ENCODE measurements around the gene CRLF1. TPM values are rescaled to one million over a fixed set of nuclear protein-coding genes. Genes with fewer than 3 reads are reported as not detected.

CRLF1 gene
- total RNA-seq, 2 experiments from 2014 or later = not detected

GRCh38 chr19:18558604-18559003, 48.0 kb downstream of the CRLF1 start:
- H3K27me3 Mint-ChIP-seq (ENCODE audit: low read depth) = no peaks in the 10 kb centered on the region
- peaks cover 18% of the 10 kb centered on the region for H3K36me3 Mint-ChIP-seq (ENCODE audit: low read depth)
- H3K9me3 Mint-ChIP-seq (ENCODE audit: insufficient read depth) = no peaks in the 10 kb centered on the region
- ATAC-seq (no peak), DNase-seq (no peak)
- ChIA-PET POLR2A (interaction anchor here (0.9 to 4.0 kb wide), 9 partner anchors 9 to 52 kb away, joined by 3 to 44 read pairs (median 8); partner anchors contain the start of genes ELL, FKBP8, REX1BD and UBA52), CTCF (interaction anchor here (1.1 to 4.6 kb wide), 7 partner anchors 13 to 38 kb away, joined by 3 to 37 read pairs (median 14); partner anchors contain the start of genes ELL, FKBP8, REX1BD and UBA52)
- H3K27ac Mint-ChIP-seq = peak overlapping the region; percentile 91
- peaks cover 26% of the 10 kb centered on the region for H3K4me1 Mint-ChIP-seq (ENCODE audit: low read depth)
- H3K4me3 Mint-ChIP-seq = peak overlapping the region; percentile 94

- DNase-seq (no peak), ATAC-seq (no peak)
- Mint-ChIP-seq H3K4me1 (ENCODE audit: low read depth) (peaks cover 26% of the 10 kb centered on the region), H3K27me3 (ENCODE audit: low read depth) (no peaks in the 10 kb centered on the region), H3K36me3 (ENCODE audit: low read depth) (peaks cover 17% of the 10 kb centered on the region), H3K4me3 (peak overlapping the region; percentile 94), H3K9me3 (ENCODE audit: insufficient read depth) (no peaks in the 10 kb centered on the region), H3K27ac (peak overlapping the region; percentile 91)
- CTCF ChIA-PET = interaction anchor here (1.1 to 4.6 kb wide), 9 partner anchors 13 to 107 kb away, joined by 3 to 37 read pairs (median 6); partner anchors contain the start of genes ELL, FKBP8, REX1BD and UBA52
- POLR2A ChIA-PET = interaction anchor here (0.9 to 4.0 kb wide), 11 partner anchors 9 to 236 kb away, joined by 3 to 44 read pairs (median 7); partner anchors contain the start of genes ELL, FKBP8, REX1BD and UBA52
Observed at GRCh38 chr19:18558202-18558555, 48.4 kb downstream of the CRLF1 start.

GRCh38 chr19:18557411-18558201, 49.0 kb downstream of the CRLF1 start, which contains the start of gene KXD1:
TSS of gene KXD1 (plus strand) at chr19:18557870. CDS start at chr19:18562057, 4,187 bp downstream.
- ChIA-PET CTCF (interaction anchor here (1.1 to 4.6 kb wide), 9 partner anchors 13 to 107 kb away, joined by 3 to 37 read pairs (median 6); partner anchors contain the start of genes ELL, FKBP8, REX1BD and UBA52), POLR2A (interaction anchor here (0.7 to 4.0 kb wide), 12 partner anchors 10 to 236 kb away, joined by 3 to 44 read pairs (median 6); partner anchors contain the start of genes ELL, FKBP8, REX1BD and UBA52)
- peak within 1 kb of the TSS; percentile 94 for H3K27ac Mint-ChIP-seq
- no peaks in the 10 kb centered on the region for H3K9me3 Mint-ChIP-seq (ENCODE audit: insufficient read depth)
- H3K36me3 Mint-ChIP-seq (ENCODE audit: low read depth) = peaks cover 12% of the 10 kb centered on the region
- peaks cover 26% of the 10 kb centered on the region for H3K4me1 Mint-ChIP-seq (ENCODE audit: low read depth)
- peak; percentile 98 for ATAC-seq
- H3K4me3 Mint-ChIP-seq = peak within 1 kb of the TSS; percentile 94
- no peaks in the 10 kb centered on the region for H3K27me3 Mint-ChIP-seq (ENCODE audit: low read depth)
- DNase-seq = peak; percentile 100

GRCh38 chr19:18551631-18552030, 55.0 kb downstream of the CRLF1 start:
- Mint-ChIP-seq H3K4me3 (no peak overlapping the region), H3K4me1 (ENCODE audit: low read depth) (no peaks in the 10 kb centered on the region), H3K27me3 (ENCODE audit: low read depth) (peaks cover 2% of the 10 kb centered on the region), H3K9me3 (ENCODE audit: insufficient read depth) (no peaks in the 10 kb centered on the region), H3K36me3 (ENCODE audit: low read depth) (no peaks in the 10 kb centered on the region), H3K27ac (no peak overlapping the region)
- DNase-seq = no peak
- POLR2A ChIA-PET = no interaction called here
- CTCF ChIA-PET = interaction anchor here (0.6 to 1.8 kb wide), 2 partner anchors 90 to 163 kb away, joined by 4 to 5 read pairs; no protein-coding TSS in a partner anchor
- no peak for ATAC-seq

- peaks cover 18% of the 10 kb centered on the region for H3K36me3 Mint-ChIP-seq (ENCODE audit: low read depth)
- no peaks in the 10 kb centered on the region for H3K9me3 Mint-ChIP-seq (ENCODE audit: insufficient read depth)
- H3K4me1 Mint-ChIP-seq (ENCODE audit: low read depth) = peaks cover 30% of the 10 kb centered on the region
- ATAC-seq (peak; percentile 87), DNase-seq (peak; percentile 93)
- ChIA-PET CTCF (interaction anchor here (0.7 to 3.2 kb wide), 13 partner anchors 9 to 303 kb away, joined by 3 to 37 read pairs (median 3); partner anchors contain the start of genes KXD1, REX1BD and UBA52), POLR2A (interaction anchor here (0.6 to 1.8 kb wide), 13 partner anchors 8 to 223 kb away, joined by 3 to 31 read pairs (median 4); partner anchors contain the start of genes ELL, KXD1, REX1BD and SSBP4)
- H3K27ac Mint-ChIP-seq = peak overlapping the region; percentile 99
- peak overlapping the region; percentile 93 for H3K4me3 Mint-ChIP-seq
- H3K27me3 Mint-ChIP-seq (ENCODE audit: low read depth) = no peaks in the 10 kb centered on the region
Observed at GRCh38 chr19:18543814-18544475, 62.7 kb downstream of the CRLF1 start.

Other genes starting within 250 kb of the CRLF1 start
- not detected for gene GDF15, start 220.6 kb downstream of the CRLF1 start, total RNA-seq
- under 1 TPM; 0.53 to 0.68 TPM for gene LRRC25, start 209.2 kb downstream of the CRLF1 start, total RNA-seq
- 100 to 1,000 TPM; 198 to 204 TPM for gene SSBP4, start 187.4 kb downstream of the CRLF1 start, total RNA-seq
- gene ISYNA1, start 168.7 kb downstream of the CRLF1 start, total RNA-seq = 10 to 100 TPM; 26.7 to 33.5 TPM
- gene ELL, start 84.7 kb downstream of the CRLF1 start, total RNA-seq = 10 to 100 TPM; 20.8 to 22.3 TPM
- 100 to 1,000 TPM; 245 to 247 TPM for gene FKBP8, start 63.2 kb downstream of the CRLF1 start, total RNA-seq
- gene KXD1, start 48.9 kb downstream of the CRLF1 start, total RNA-seq = 100 to 1,000 TPM; 101 to 108 TPM
- 1,000 to 10,000 TPM; 1,452 to 1,556 TPM for gene UBA52, start 34.9 kb downstream of the CRLF1 start, total RNA-seq
- gene REX1BD, start 18.0 kb downstream of the CRLF1 start, total RNA-seq = 10 to 100 TPM; 91.5 to 98.7 TPM
- gene TMEM59L, start 6.1 kb upstream of the CRLF1 start, total RNA-seq = not detected
- gene KLHL26, start 30.2 kb upstream of the CRLF1 start, total RNA-seq = 10 to 100 TPM; 13.2 to 13.4 TPM
- gene CRTC1, start 76.9 kb upstream of the CRLF1 start, total RNA-seq = 1 to 10 TPM; 7.0 to 8.0 TPM
- not detected for gene COMP, start 184.5 kb upstream of the CRLF1 start, total RNA-seq
- 10 to 100 TPM; 81.8 to 84.0 TPM for gene UPF1, start 225.2 kb upstream of the CRLF1 start, total RNA-seq

Data from activated CD8-positive, alpha-beta T cell treated with anti-CD3 and anti-CD28 coated beads, Interleukin-2, amount 10 ng/mL, durations not matched to agents 7 days and 5 days (primary cell).